HG03432 (cell line): ENCODE measurements around the gene CAP1.
"Not testable (repeated sequence)": the region's sequence is repeated elsewhere in the genome, so short reads cannot be mapped to it uniquely, and the experiment has no call there.

Source experiments
- ATAC-seq: cut with Tn5 transposase; IDR thresholded peaks from one replicate; pipeline ENCODE4 v1.9.1; 2021; ENCODE audit warnings: mild to moderate bottlenecking, moderate library complexity; ENCODE audit not compliant: unreplicated experiment

CAP1 gene

DNA sequence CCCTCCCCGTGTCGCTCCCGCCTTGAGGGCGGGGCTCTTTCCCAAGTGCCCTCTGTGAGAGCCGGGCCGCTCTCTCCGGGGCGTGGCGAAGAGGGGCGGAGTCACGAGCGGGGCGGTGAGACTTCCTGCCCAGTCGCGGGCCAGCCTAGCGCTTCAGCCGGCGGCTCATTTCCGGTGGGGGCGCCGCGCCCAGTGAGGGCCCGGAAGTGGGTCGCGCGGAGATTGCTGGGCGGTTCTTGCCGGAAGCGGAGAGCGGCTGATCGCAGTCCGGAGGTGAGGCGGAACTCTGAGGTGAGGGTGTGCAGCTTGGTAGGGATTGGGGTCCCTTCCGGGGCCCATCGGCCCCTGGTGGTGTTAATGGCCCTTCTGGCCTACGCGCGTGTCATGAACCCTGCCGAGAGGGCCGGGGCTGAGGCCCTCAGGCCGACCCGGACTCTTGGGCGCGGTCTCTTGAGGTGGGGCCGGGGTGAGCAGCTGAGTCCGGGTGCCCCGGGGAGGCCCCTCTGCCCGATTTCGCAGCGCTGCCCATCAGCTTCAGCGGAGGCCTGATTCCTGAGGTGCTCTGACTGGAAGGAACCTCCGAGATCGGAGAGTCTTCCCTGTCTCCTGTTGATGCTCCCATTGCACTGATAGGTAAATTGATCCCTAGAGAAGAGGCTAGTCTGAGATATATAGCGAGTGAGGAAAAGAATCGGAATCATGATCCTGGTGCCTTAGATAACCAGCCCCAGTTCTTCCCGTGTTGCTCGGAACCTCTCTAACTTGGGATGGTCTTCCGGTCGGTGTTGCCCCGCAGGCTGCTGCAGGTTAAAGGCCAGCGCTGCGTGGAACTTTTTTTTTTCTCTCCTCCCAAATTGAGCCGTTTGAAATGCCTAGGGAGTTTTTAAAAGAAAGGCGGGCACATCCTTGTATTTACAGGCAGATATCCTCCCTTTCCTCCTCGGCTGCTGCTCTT lies at the start of gene CAP1:
Gene CAP1, plus strand, starts transcription at position 219 of the 955 bp plus-strand sequence. CDS start 18,618 bp downstream, outside the sequence.
- ATAC-seq = peak; percentile 89

DNA sequence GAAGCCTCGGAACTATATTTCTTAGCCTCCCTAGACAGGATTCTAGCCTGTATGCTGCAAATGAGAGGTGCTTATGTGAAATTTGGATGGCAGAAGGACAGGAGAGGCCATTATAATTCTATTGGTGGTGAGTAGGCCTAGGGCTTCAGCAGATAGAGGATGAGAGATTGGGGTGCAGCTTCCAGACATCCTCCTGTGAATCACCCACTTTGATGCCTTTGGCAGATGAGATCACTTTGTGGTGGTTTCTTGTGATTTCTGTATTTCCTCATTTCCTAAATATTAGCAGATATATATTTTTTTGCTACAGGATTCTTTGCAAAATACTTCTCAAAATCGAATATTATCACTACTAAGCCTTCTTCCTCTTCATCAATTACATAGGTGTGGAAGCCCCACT lies 48.3 kb upstream of the CAP1 start:
- no peak for ATAC-seq

GRCh38 chr1:39992888-39993287 lies 47.6 kb upstream of the CAP1 start:
- ATAC-seq = no peak

DNA sequence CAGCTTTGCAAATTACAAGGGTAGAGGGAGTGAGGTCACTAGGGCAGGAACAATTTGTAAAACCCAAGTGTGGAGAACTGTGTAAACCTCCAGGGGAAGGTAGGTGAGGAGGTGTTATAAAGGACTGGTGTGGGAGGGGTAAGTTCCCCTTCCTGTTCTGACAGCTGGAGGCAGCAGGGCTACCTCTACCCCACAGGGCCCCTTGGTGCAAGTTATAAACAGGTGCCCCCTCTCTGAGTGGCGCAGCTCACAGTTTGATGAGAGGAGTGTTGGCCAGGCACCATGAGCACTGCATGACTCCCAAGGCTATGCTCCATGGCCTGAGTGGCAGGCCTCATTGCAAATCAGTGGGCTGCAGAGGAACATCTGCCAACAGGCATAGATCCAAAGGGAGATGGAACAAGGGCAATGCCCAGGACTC lies 44.5 kb upstream of the CAP1 start:
- peak; percentile 78 for ATAC-seq

DNA sequence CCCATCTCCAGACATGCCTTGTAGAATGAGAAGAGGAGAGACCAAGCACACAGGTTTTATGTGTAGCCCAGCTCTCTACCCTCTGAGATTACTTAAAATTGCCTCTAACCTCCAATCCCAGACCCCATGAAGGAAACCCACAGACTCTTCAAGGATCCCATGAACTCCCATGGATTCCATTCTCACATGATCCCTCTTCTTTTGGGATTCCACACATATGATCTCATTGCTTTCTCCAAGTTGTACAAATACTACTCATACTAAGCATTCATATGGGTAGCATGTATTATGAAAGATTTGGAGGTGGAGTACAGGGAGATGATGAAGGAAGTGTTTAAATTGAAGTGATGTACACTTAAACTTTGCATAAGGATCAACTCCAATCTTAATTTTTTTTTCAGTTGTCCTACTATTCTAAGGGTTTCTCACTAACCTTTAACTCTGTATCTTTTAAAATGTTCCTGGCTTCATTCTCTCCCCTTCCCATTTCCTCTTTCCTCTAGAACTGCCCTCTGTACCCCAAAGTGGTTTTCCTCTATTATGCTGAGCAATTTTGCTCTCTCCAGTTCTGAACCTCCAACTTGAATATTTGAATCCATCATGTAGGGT lies 44.0 kb upstream of the CAP1 start:
- no peak for ATAC-seq

- ATAC-seq = no peak
These were observed 39.1 kb upstream of the CAP1 start for GRCh38 chr1:40001456-40001855.

GRCh38 chr1:40003156-40004093 lies 37.1 kb upstream of the CAP1 start:
- ATAC-seq = peak; percentile 72

DNA sequence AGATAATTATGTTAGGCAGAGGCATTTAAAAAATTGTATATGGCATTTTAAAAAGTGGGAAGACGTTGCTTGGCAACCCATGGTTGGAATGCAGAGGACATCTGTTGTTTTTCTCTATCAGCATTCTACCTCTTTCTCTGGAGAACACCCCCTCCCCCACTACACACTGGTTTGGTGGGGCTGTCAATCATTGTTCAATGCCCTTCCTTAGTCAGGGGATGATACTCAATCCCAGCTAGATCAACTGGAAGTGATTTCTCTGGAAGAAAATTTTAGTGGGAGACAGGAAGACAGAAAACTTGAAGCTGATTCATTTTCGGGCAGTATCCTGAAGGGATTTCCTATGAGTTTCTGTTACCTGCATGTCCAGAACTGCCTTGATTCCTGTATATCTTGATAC lies 35.7 kb upstream of the CAP1 start:
- no peak for ATAC-seq

GRCh38 chr1:40007481-40008034 lies 33.0 kb upstream of the CAP1 start:
- ATAC-seq = not testable (repeated sequence)

GRCh38 chr1:40011198-40011597 lies 29.3 kb upstream of the CAP1 start:
- ATAC-seq = no peak

- ATAC-seq = no peak
These were observed 26.2 kb upstream of the CAP1 start for GRCh38 chr1:40014253-40014706.

DNA sequence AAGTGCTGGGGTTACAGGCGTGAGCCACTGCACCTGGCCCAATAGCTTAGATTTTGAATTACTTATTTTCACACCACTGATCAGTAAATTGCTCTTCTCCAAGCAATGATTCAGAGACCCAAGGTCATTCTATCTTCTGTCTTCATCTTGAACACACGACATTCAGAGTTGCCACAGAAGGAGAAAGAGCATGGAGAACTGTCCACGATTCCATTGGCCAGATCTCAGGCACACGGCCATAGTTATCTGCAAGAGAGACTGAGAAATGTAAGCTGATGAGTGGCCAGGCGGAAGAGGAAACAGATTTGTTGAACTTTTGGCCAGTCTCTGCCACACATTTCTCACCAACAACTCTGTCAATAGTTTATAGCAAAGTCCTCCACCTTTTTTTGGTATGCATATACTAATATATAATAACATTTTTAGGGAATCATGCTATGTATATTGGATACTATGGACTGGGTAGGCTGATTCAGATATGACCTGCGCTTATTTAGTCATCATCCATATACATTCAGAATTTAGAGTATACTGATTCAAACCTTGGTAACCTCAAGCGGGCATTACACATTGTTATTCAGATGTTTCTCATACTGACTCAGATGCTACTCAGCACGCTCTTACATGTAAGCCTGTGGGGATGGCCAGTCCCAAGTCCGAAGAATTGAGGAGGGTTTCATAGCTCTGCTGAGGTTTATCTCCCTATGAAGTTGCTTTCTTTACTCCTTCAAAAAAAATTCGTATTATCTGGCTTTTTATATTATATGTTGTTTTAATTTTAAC lies 25.5 kb upstream of the CAP1 start:
- no peak for ATAC-seq

GRCh38 chr1:40017951-40018575 lies 22.5 kb upstream of the CAP1 start:
- no peak for ATAC-seq

DNA sequence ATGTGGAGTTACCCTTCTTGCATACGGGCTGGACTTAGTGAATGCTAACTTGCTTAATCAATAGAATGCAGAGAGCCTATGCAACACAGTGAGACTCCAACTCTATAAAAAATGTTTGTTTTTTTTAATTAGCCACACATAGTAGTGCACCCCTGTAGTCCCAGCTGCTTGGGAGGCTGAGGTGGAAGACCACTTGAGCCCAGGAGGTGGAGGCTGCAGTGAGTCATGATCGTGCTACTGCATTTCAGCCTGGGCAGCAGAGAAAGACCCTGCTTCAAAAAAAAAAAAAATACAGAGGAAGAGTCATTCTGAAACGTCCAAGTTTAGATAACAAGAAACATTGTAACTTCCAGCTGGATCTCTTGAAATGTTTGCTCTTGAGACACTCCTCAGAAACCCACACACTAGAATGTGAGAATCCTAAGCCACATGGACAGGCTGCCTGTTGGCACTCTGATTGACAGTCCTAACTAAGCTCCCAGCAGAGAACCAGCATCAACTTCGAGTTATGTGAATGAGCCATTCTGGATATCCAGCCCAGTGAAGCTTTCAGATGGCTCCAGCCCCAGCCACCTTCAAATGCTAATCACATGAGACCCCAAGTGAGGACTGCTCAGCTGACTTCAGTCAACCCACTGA lies 20.0 kb upstream of the CAP1 start:
- no peak for ATAC-seq

- ATAC-seq = no peak
These were observed 17.1 kb upstream of the CAP1 start for GRCh38 chr1:40023379-40023944.

- ATAC-seq = no peak
These were observed 15.9 kb upstream of the CAP1 start for GRCh38 chr1:40024671-40025070.

DNA sequence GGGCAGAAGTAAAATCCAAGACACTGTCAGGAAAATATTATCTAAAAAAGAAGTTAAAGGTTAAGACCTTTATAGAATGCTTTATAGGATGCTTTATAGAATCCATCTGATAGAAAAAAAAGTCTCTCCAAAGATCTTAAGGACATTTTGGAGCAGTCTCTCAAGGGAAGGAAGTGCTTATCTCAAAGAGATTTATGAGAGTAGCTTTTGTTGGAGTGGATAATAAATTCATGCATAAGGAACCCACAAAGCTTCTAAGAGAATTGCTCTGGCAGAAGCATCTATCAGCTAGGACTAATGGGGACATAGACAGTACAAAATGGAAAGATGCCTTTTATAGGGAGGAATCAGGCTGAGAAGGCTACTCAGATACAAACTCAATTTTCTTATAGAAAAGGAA lies 12.9 kb upstream of the CAP1 start:
- ATAC-seq = no peak

- ATAC-seq = no peak
These were observed 10.9 kb upstream of the CAP1 start for GRCh38 chr1:40029608-40030007.
